Naive thymus-derived CD4-positive, alpha-beta T cell (primary cell): ENCODE results near the gene FUNDC2. TPM values are rescaled to one million over a fixed set of nuclear protein-coding genes. Genes with fewer than 3 reads are reported as not detected.

Source experiments
- ATAC-seq: fragments of 150-1000 bp; cut with Tn5 transposase; 2 replicates; pipeline ENCODE4 v1.10.0; 2021; ENCODE audit warnings: mild to moderate bottlenecking, moderate library complexity
- CTCF ChIA-PET: fragments of 350-600 bp; sonication (Branson Sonifier 250); formaldehyde crosslinking; loops from one replicate; lab custom pipeline; 2021; ENCODE audit warnings: antibody characterized with exemption; lab: Charles Lee
- POLR2A ChIA-PET: fragments of 350-600 bp; sonication (Branson Sonifier 250); formaldehyde crosslinking; loops from one replicate; lab custom pipeline; 2021; ENCODE audit warnings: antibody characterized with exemption, inconsistent platforms; lab: Charles Lee
- DNase-seq, 9 donors: peaks; one replicate each; pipeline versions ENCODE4 v3.0.0 to v3.0.0-alpha.2; 2020 to 2022; ENCODE audit warnings: mixed read lengths in 1 of 9
- H3K27ac ChIP-seq: one replicate; pipeline ENCODE4 v1.7.0; 2013; ENCODE audit warnings: mild to moderate bottlenecking, low read depth, low read length, moderate library complexity
- H3K27me3 ChIP-seq, 2 donors: one replicate each; pipeline ENCODE4 v1.7.0; 2013; ENCODE audit warnings: low read length in 2 of 2, mild to moderate bottlenecking in 2 of 2, moderate library complexity in 2 of 2; ENCODE audit not compliant: control insufficient read depth in 2 of 2, insufficient read depth in 2 of 2
- H3K36me3 ChIP-seq, 3 experiments: 1 replicate in 2 of 3; 2 replicates in 1 of 3; pipeline ENCODE4 v1.7.0; 2013; ENCODE audit warnings: low read length in 3 of 3, mild to moderate bottlenecking in 3 of 3, moderate library complexity in 1 of 3; ENCODE audit not compliant: insufficient read depth in 3 of 3, control insufficient read depth in 2 of 3
- H3K4me1 ChIP-seq, 2 donors: one replicate each; pipeline ENCODE4 v1.7.0; 2013; ENCODE audit warnings: low read length in 2 of 2, mild to moderate bottlenecking in 2 of 2, moderate library complexity in 1 of 2; ENCODE audit not compliant: control insufficient read depth in 2 of 2, insufficient read depth in 2 of 2
- H3K4me3 ChIP-seq: 2 replicates; pipeline ENCODE4 v1.7.0; 2013; ENCODE audit warnings: mild to moderate bottlenecking, low read length
- H3K9me3 ChIP-seq, 3 experiments: 1 replicate in 2 of 3; 2 replicates in 1 of 3; pipeline ENCODE4 v1.7.0; 2013; ENCODE audit warnings: low read length in 3 of 3; ENCODE audit not compliant: control insufficient read depth in 2 of 3
- H3K27ac Mint-ChIP-seq, 9 donors: one replicate each; pipeline ENCODE4 v1.8.0; 2020 to 2022; ENCODE audit warnings: mixed read lengths in 9 of 9, mild to moderate bottlenecking in 8 of 9, moderate library complexity in 5 of 9, inconsistent platforms in 2 of 9
- H3K27me3 Mint-ChIP-seq, 5 donors: one replicate each; pipeline ENCODE4 v1.8.0; 2021 to 2022; ENCODE audit warnings: mixed read lengths in 5 of 5, mild to moderate bottlenecking in 1 of 5
- H3K36me3 Mint-ChIP-seq, 5 donors: one replicate each; pipeline ENCODE4 v1.8.0; 2020 to 2022; ENCODE audit warnings: mixed read lengths in 5 of 5, mild to moderate bottlenecking in 3 of 5, inconsistent platforms in 1 of 5
- H3K4me1 Mint-ChIP-seq, 7 donors: one replicate each; pipeline ENCODE4 v1.8.0; 2020 to 2022; ENCODE audit warnings: mixed read lengths in 7 of 7, mild to moderate bottlenecking in 3 of 7, inconsistent platforms in 1 of 7
- H3K4me3 Mint-ChIP-seq, 10 donors: one replicate each; pipeline ENCODE4 v1.8.0; 2020 to 2022; ENCODE audit warnings: mild to moderate bottlenecking in 10 of 10, mixed read lengths in 10 of 10, moderate library complexity in 6 of 10, inconsistent platforms in 2 of 10
- H3K9me3 Mint-ChIP-seq, 11 donors: one replicate each; pipeline ENCODE4 v1.8.0; 2020 to 2022; ENCODE audit warnings: mixed read lengths in 11 of 11, mild to moderate bottlenecking in 4 of 11, inconsistent platforms in 1 of 11, moderate library complexity in 1 of 11
- intact Hi-C, 2 donors: fragments of 100-400 bp; cut with micrococcal nuclease; formaldehyde crosslinking; loops; one replicate each; pipeline ENCODE4 v1.15.1; 2023
- polyA plus RNA-seq, 2 donors: library from polyadenylated mRNA; unstranded; fragments of 300-500 nt; fragmentation: Illumina TruSeq; gene quantifications; one replicate each; pipeline ENCODE4 v1.2.3, GENCODE V29; 2021
- total RNA-seq, 6 experiments: library from RNA in 5 of 6; stranded (reverse) in 5 of 6; gene quantifications; 1 replicate in 5 of 6; 2 replicates in 1 of 6; pipeline ENCODE4 v1.2.3 and lab custom pipeline; 2021 to 2026

Gene FUNDC2
- total and polyA plus RNA-seq, 7 experiments from 2014 or later, result 42.0 to 184 (median 57.9) TPM

DNA sequence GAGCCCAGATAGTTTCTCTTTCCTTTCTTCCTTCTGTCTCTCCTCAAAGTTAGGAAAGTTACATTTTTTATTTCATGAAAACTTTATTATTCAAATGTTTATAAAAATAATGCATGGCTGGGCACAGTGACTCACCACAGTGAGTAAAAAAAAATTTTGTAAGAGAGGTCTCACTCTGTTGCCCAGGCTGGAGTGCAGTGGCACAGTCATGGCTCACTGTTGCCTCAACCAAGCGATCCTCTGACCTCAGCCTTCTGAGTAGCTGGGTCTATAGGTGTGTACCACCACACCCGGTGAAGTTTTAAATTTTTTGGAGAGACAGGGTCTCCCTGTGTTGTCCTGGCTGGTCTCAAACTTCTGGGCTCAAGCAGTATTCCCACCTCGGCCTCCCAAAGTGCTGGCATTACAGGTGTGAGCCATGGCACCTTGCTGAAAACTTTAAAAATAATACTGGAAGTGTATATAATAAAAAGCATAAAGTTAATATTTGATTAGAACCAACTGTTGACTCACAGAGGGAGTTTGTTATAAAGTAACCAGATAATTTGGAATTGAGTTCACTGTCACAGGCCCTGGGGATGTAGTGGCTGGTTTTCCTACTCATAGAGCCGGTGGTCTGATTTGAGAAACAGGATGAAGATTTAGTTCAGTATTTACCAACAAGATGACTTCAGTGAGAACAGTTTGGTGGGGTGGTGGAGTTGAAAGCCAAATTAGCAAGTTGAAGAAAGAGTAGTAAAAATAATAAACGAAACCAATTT lies 26.3 kb downstream of the FUNDC2 start:
- H3K4me3 ChIP-seq, result no peak overlapping the region
- peaks cover 5 to 71% (median 53%) of the 10 kb centered on the region in 7 donors for H3K4me1 Mint-ChIP-seq
- CTCF ChIA-PET, result no interaction called here

DNA sequence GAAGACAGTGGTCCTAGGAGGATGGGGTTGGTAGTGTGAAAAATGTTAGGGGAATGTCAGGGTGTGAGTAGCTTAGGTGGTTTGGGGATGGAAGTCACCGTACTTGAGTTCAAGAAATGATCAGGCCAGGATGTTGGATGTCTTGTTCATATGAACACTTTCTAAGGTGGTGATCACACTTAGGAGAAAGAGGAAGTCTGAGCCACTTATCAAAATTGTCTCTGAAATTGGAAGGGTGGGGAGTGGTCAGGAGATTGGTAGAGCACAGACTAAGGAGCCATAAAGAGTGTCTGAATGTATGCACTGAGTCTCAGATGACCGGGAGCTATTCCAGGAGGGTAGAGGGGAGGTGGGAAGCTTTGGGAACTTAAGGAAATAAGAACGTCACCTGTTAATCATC lies 27.0 kb downstream of the FUNDC2 start:
- Mint-ChIP-seq H3K36me3 (peaks cover 0 to 13% (median 0%) of the 10 kb centered on the region in 5 donors), H3K4me3 (no peak overlapping the region), H3K4me1 (peaks cover 5 to 64% (median 51%) of the 10 kb centered on the region in 7 donors), H3K27ac (peak overlapping the region in 5 of 9 donors; percentile 22 to 89 (median 75)), H3K9me3 (no peaks in the 10 kb centered on the region), H3K27me3 (no peaks in the 10 kb centered on the region)
- Histone ChIP-seq H3K9me3 (no peaks in the 10 kb centered on the region), H3K4me1 (peaks cover 0 to 5% of the 10 kb centered on the region in 2 donors), H3K4me3 (no peak overlapping the region), H3K27ac (no peak overlapping the region), H3K36me3 (peaks cover 0 to 13% (median 0%) of the 10 kb centered on the region in 3 experiments), H3K27me3 (no peaks in the 10 kb centered on the region)
- intact Hi-C loops, result no loop called here
- no peak for ATAC-seq
- DNase-seq, result no peak
- ChIA-PET CTCF (no interaction called here), POLR2A (interaction anchor here (0.6 kb wide), 1 partner anchor 90 kb away, joined by 3 read pairs; no protein-coding TSS in a partner anchor)

More for the DNA sequence above, 26.3 kb downstream of the FUNDC2 start:
- H3K27ac Mint-ChIP-seq, result peak overlapping the region in 6 of 9 donors; percentile 22 to 89 (median 56)
- POLR2A ChIA-PET, result no interaction called here
- intact Hi-C loops, result no loop called here
- no peaks in the 10 kb centered on the region for H3K9me3 Mint-ChIP-seq
- H3K9me3 ChIP-seq, result no peaks in the 10 kb centered on the region
- H3K36me3 ChIP-seq, result peaks cover 0 to 13% (median 0%) of the 10 kb centered on the region in 3 experiments
- no peak for ATAC-seq
- H3K36me3 Mint-ChIP-seq, result peaks cover 0 to 13% (median 0%) of the 10 kb centered on the region in 5 donors
- no peak overlapping the region for H3K4me3 Mint-ChIP-seq
- DNase-seq, result no peak
- no peaks in the 10 kb centered on the region for H3K27me3 ChIP-seq
- H3K27ac ChIP-seq, result no peak overlapping the region
- H3K27me3 Mint-ChIP-seq, result no peaks in the 10 kb centered on the region
- H3K4me1 ChIP-seq, result peaks cover 0 to 5% of the 10 kb centered on the region in 2 donors

GRCh38 chrX:155054255-155054654 lies 27.6 kb downstream of the FUNDC2 start:
- intact Hi-C loops, result no loop called here
- CTCF ChIA-PET, result no interaction called here
- no peak for ATAC-seq
- DNase-seq, result no peak
- Histone ChIP-seq H3K9me3 (no peaks in the 10 kb centered on the region), H3K27me3 (no peaks in the 10 kb centered on the region), H3K4me1 (peaks cover 0 to 5% of the 10 kb centered on the region in 2 donors), H3K4me3 (no peak overlapping the region), H3K36me3 (peaks cover 0 to 13% (median 0%) of the 10 kb centered on the region in 3 experiments), H3K27ac (no peak overlapping the region)
- Mint-ChIP-seq H3K4me1 (peaks cover 2 to 58% (median 45%) of the 10 kb centered on the region in 7 donors), H3K27me3 (no peaks in the 10 kb centered on the region), H3K27ac (peak overlapping the region in 2 of 9 donors; percentile 18 to 89), H3K9me3 (no peaks in the 10 kb centered on the region), H3K4me3 (no peak overlapping the region), H3K36me3 (peaks cover 0 to 13% (median 0%) of the 10 kb centered on the region in 5 donors)
- POLR2A ChIA-PET, result no interaction called here

GRCh38 chrX:155055494-155055893 lies 28.9 kb downstream of the FUNDC2 start:
- Mint-ChIP-seq H3K36me3 (peaks cover 0 to 13% (median 0%) of the 10 kb centered on the region in 5 donors), H3K27me3 (no peaks in the 10 kb centered on the region), H3K27ac (peak overlapping the region in 1 of 9 donors; percentile 42), H3K4me1 (peaks cover 0 to 46% (median 37%) of the 10 kb centered on the region in 7 donors), H3K9me3 (no peaks in the 10 kb centered on the region), H3K4me3 (no peak overlapping the region)
- CTCF ChIA-PET, result interaction anchor here (0.9 kb wide), 1 partner anchor 12 kb away, joined by 3 read pairs; no protein-coding TSS in a partner anchor
- no peaks in the 10 kb centered on the region for H3K9me3 ChIP-seq
- peaks cover 0 to 13% (median 0%) of the 10 kb centered on the region in 3 experiments for H3K36me3 ChIP-seq
- H3K4me1 ChIP-seq, result peaks cover 0 to 5% of the 10 kb centered on the region in 2 donors
- H3K4me3 ChIP-seq, result no peak overlapping the region
- intact Hi-C loops, result no loop called here
- POLR2A ChIA-PET, result interaction anchor here (1.0 kb wide), 1 partner anchor 28 kb away, joined by 3 read pairs; the partner anchor contains the start of gene FUNDC2
- no peak overlapping the region for H3K27ac ChIP-seq
- no peak for ATAC-seq
- DNase-seq, result no peak
- H3K27me3 ChIP-seq, result no peaks in the 10 kb centered on the region

GRCh38 chrX:155056471-155056870 lies 29.8 kb downstream of the FUNDC2 start:
- H3K27ac Mint-ChIP-seq, result peak overlapping the region in 6 of 9 donors; percentile 23 to 75 (median 56)
- peak overlapping the region; percentile 30 for H3K27ac ChIP-seq
- H3K4me3 ChIP-seq, result no peak overlapping the region
- no peaks in the 10 kb centered on the region for H3K27me3 Mint-ChIP-seq
- H3K27me3 ChIP-seq, result no peaks in the 10 kb centered on the region
- H3K9me3 ChIP-seq, result no peaks in the 10 kb centered on the region
- POLR2A ChIA-PET, result interaction anchor here (0.6 to 1.4 kb wide), 4 partner anchors 11 to 76 kb away, joined by 3 to 6 read pairs (median 4); partner anchors contain the start of gene FUNDC2
- H3K4me3 Mint-ChIP-seq, result peak overlapping the region in 6 of 10 donors; percentile 27 to 81 (median 74)
- no peak for ATAC-seq
- intact Hi-C loops, result loop anchor here (2.0 kb wide), 3 partner anchors 14 to 30 kb away; partner anchors contain the start of genes BRCC3 (in 2 of the 2), CMC4 (in 2 of the 2), FUNDC2 (in 2 of the 2) and MTCP1 (in 2 of the 2)
- DNase-seq, result no peak
- H3K4me1 ChIP-seq, result peaks cover 0 to 5% of the 10 kb centered on the region in 2 donors
- CTCF ChIA-PET, result interaction anchor here (1.0 to 1.4 kb wide), 7 partner anchors 8 to 139 kb away, joined by 3 to 8 read pairs (median 4); no protein-coding TSS in a partner anchor
- peaks cover 0 to 36% (median 27%) of the 10 kb centered on the region in 7 donors for H3K4me1 Mint-ChIP-seq
- H3K36me3 Mint-ChIP-seq, result peaks cover 0 to 11% (median 0%) of the 10 kb centered on the region in 5 donors
- H3K36me3 ChIP-seq, result peaks cover 0 to 13% (median 0%) of the 10 kb centered on the region in 3 experiments
- no peaks in the 10 kb centered on the region for H3K9me3 Mint-ChIP-seq
